CD4-positive, alpha-beta T cell treated with Interferon alpha-2 for 1 hour (primary cell): ENCODE data around the gene GIPC1.
A peak's percentile ranks its signal among the peaks of the same experiment; 100 is the strongest.
"Not testable (repeated sequence)": the region's sequence is repeated elsewhere in the genome, so short reads cannot be mapped to it uniquely, and the experiment has no call there.

ENCODE experiments used
- DNase-seq, 2 donors: peaks; one replicate each; pipeline ENCODE4 v3.0.0-alpha.2; 2020 to 2022

The GIPC1 gene

GRCh38 chr19:14467391-14467790 is 28.5 kb downstream of the GIPC1 start:
- no peak for DNase-seq

- DNase-seq: no peak
These were observed 32.2 kb downstream of the GIPC1 start for GRCh38 chr19:14463747-14464146.

GRCh38 chr19:14462401-14462800 is 33.5 kb downstream of the GIPC1 start:
- not testable (repeated sequence) for DNase-seq

- no peak for DNase-seq
These were observed 35.0 kb downstream of the GIPC1 start for GRCh38 chr19:14460935-14461334.

GRCh38 chr19:14459703-14460102 is 36.2 kb downstream of the GIPC1 start:
- DNase-seq: peak; percentile 53 to 63

- DNase-seq: not testable (repeated sequence)
These were observed 43.6 kb downstream of the GIPC1 start for GRCh38 chr19:14452303-14452702.

- DNase-seq: no peak
These were observed 45.1 kb downstream of the GIPC1 start for GRCh38 chr19:14450876-14451275.

GRCh38 chr19:14450168-14450874 is 45.6 kb downstream of the GIPC1 start:
- DNase-seq: peak; percentile 79

GRCh38 chr19:14449321-14449720 is 46.6 kb downstream of the GIPC1 start:
- DNase-seq: no peak

GRCh38 chr19:14446336-14447036 is 49.4 kb downstream of the GIPC1 start:
- no peak for DNase-seq

- DNase-seq: no peak
These were observed 52.2 kb downstream of the GIPC1 start for GRCh38 chr19:14443632-14444216.

GRCh38 chr19:14442891-14443631 is 52.9 kb downstream of the GIPC1 start:
- no peak for DNase-seq

- DNase-seq: no peak
These were observed 54.6 kb downstream of the GIPC1 start for GRCh38 chr19:14441041-14441938.

- DNase-seq: peak; percentile 78 to 80
These were observed 55.9 kb downstream of the GIPC1 start for GRCh38 chr19:14440049-14440448.

GRCh38 chr19:14439014-14439413 is 56.9 kb downstream of the GIPC1 start:
- DNase-seq: no peak

GRCh38 chr19:14437578-14438140 is 58.3 kb downstream of the GIPC1 start:
- DNase-seq: no peak

GRCh38 chr19:14435320-14436050 is 60.4 kb downstream of the GIPC1 start:
- no peak for DNase-seq

- peak; percentile 48 to 65 for DNase-seq
These were observed 61.2 kb downstream of the GIPC1 start for GRCh38 chr19:14434543-14435319.

GRCh38 chr19:14433554-14434501 is 62.1 kb downstream of the GIPC1 start:
- DNase-seq: peak; percentile 44 to 58
